Panc1 (cell line): ENCODE measurements around the gene MRC2.

Experiments used
- POLR2AphosphoS5 ChIP-seq: IDR thresholded peaks from 2 replicates; pipeline ENCODE4 v1.6.1; 2012; ENCODE audit warnings: mild to moderate bottlenecking, low read depth, low read length, moderate library complexity
- SIN3A ChIP-seq: IDR thresholded peaks from 2 replicates; pipeline ENCODE4 v1.6.1; 2012; ENCODE audit warnings: low read depth, mild to moderate bottlenecking, low read length, moderate library complexity, borderline replicate concordance; ENCODE audit not compliant: insufficient read depth
- TF ChIP-seq, protein P1 (sequence below): fragments of 450-650 bp; IDR thresholded peaks from 2 replicates; pipeline ENCODE4 v1.5.1; 2017; ENCODE audit warnings: mild to moderate bottlenecking
- TF ChIP-seq, protein P2 (sequence below), 2 experiments: IDR thresholded peaks; 2 replicates each; pipeline ENCODE4 v1.6.1; 2011 to 2012; ENCODE audit warnings: low read depth in 2 of 2, control low read depth in 1 of 2, low read length in 1 of 2, mild to moderate bottlenecking in 1 of 2, moderate library complexity in 1 of 2; ENCODE audit not compliant: insufficient read depth in 1 of 2

DNA sequence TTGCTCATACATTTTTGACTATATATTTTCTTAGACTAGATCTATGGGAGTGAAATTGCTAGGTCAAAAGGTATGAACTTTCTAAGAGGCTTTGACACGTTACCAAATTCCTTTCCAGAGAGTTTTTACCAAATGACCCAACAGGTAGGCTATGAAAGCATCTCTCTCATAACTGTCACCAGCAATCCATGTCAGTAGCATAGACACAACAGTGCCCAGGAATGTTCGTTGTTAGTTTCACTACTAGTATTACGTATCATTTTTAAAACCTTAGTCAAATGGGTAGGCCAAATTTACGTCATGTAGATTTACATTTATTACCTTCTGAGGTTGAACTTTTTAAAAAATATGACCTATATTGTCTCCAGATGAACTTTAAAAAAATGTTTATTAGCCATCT, 113.8 kb downstream of the MRC2 start:
- TF ChIP-seq POLR2AphosphoS5 (no peak), SIN3A (no peak)
- TF ChIP-seq, protein P1, sequence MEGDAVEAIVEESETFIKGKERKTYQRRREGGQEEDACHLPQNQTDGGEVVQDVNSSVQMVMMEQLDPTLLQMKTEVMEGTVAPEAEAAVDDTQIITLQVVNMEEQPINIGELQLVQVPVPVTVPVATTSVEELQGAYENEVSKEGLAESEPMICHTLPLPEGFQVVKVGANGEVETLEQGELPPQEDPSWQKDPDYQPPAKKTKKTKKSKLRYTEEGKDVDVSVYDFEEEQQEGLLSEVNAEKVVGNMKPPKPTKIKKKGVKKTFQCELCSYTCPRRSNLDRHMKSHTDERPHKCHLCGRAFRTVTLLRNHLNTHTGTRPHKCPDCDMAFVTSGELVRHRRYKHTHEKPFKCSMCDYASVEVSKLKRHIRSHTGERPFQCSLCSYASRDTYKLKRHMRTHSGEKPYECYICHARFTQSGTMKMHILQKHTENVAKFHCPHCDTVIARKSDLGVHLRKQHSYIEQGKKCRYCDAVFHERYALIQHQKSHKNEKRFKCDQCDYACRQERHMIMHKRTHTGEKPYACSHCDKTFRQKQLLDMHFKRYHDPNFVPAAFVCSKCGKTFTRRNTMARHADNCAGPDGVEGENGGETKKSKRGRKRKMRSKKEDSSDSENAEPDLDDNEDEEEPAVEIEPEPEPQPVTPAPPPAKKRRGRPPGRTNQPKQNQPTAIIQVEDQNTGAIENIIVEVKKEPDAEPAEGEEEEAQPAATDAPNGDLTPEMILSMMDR = no peak
- TF ChIP-seq, protein P2, sequence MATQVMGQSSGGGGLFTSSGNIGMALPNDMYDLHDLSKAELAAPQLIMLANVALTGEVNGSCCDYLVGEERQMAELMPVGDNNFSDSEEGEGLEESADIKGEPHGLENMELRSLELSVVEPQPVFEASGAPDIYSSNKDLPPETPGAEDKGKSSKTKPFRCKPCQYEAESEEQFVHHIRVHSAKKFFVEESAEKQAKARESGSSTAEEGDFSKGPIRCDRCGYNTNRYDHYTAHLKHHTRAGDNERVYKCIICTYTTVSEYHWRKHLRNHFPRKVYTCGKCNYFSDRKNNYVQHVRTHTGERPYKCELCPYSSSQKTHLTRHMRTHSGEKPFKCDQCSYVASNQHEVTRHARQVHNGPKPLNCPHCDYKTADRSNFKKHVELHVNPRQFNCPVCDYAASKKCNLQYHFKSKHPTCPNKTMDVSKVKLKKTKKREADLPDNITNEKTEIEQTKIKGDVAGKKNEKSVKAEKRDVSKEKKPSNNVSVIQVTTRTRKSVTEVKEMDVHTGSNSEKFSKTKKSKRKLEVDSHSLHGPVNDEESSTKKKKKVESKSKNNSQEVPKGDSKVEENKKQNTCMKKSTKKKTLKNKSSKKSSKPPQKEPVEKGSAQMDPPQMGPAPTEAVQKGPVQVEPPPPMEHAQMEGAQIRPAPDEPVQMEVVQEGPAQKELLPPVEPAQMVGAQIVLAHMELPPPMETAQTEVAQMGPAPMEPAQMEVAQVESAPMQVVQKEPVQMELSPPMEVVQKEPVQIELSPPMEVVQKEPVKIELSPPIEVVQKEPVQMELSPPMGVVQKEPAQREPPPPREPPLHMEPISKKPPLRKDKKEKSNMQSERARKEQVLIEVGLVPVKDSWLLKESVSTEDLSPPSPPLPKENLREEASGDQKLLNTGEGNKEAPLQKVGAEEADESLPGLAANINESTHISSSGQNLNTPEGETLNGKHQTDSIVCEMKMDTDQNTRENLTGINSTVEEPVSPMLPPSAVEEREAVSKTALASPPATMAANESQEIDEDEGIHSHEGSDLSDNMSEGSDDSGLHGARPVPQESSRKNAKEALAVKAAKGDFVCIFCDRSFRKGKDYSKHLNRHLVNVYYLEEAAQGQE (IDR thresholded peaks at IDR 0.05; ENCODE audit: insufficient read depth in 1 of 2, low read depth in 2 of 2, low read length in 1 of 2) = no peak
